ENCODE results near the gene TAPT1. TPM values are rescaled to one million over a fixed set of nuclear protein-coding genes. Genes with fewer than 3 reads are reported as not detected.

Gene TAPT1
- total RNA-seq, 2 donors from 2014 or later: 32.3 to 35.2 TPM

- H3K4me3 ChIP-seq: no peak overlapping the region
- no peaks in the 10 kb centered on the region for H3K4me1 ChIP-seq
- H3K36me3 ChIP-seq: no peaks in the 10 kb centered on the region
- no peaks in the 10 kb centered on the region for H3K27me3 ChIP-seq
- H3K27ac ChIP-seq: no peak overlapping the region
- no peaks in the 10 kb centered on the region for H3K9me3 ChIP-seq
- DNase-seq: no peak
- intact Hi-C loops (cut with DNase I): no loop called here
- TF ChIP-seq CTCF (IDR thresholded peaks at IDR 0.05): no peak
- H3K9ac ChIP-seq (ENCODE audit: low read depth in 2 of 2, low read length in 2 of 2): no peak overlapping the region
Observed at GRCh38 chr4:16256343-16256742, 30.1 kb upstream of the TAPT1 start.

GRCh38 chr4:16255730-16256129 is 29.5 kb upstream of the TAPT1 start:
- H3K27me3 ChIP-seq: no peaks in the 10 kb centered on the region
- H3K4me1 ChIP-seq: no peaks in the 10 kb centered on the region
- no peaks in the 10 kb centered on the region for H3K9me3 ChIP-seq
- H3K36me3 ChIP-seq: no peaks in the 10 kb centered on the region
- TF ChIP-seq CTCF (IDR thresholded peaks at IDR 0.05): no peak
- H3K4me3 ChIP-seq: no peak overlapping the region
- no peak overlapping the region for H3K9ac ChIP-seq (ENCODE audit: low read depth in 2 of 2, low read length in 2 of 2)
- no peak overlapping the region for H3K27ac ChIP-seq
- DNase-seq: no peak
- intact Hi-C loops (cut with DNase I): no loop called here

- Histone ChIP-seq H3K27me3 (no peaks in the 10 kb centered on the region), H3K36me3 (no peaks in the 10 kb centered on the region)
- intact Hi-C loops (cut with DNase I): no loop called here
Observed at GRCh38 chr4:16253127-16253960, 27.1 kb upstream of the TAPT1 start.

GRCh38 chr4:16250661-16251365 is 24.5 kb upstream of the TAPT1 start:
- Histone ChIP-seq H3K27ac (no peak overlapping the region), H3K4me3 (no peak overlapping the region), H3K27me3 (no peaks in the 10 kb centered on the region), H3K4me1 (no peaks in the 10 kb centered on the region), H3K9ac (ENCODE audit: low read depth in 2 of 2, low read length in 2 of 2) (no peak overlapping the region), H3K9me3 (no peaks in the 10 kb centered on the region), H3K36me3 (no peaks in the 10 kb centered on the region)
- intact Hi-C loops (cut with DNase I): no loop called here
- no peak for TF ChIP-seq CTCF (IDR thresholded peaks at IDR 0.05)
- DNase-seq: no peak

More at GRCh38 chr4:16253127-16253960, 27.1 kb upstream of the TAPT1 start:
- no peak for DNase-seq
- Histone ChIP-seq H3K4me1 (no peaks in the 10 kb centered on the region), H3K4me3 (no peak overlapping the region), H3K27ac (no peak overlapping the region), H3K9me3 (no peaks in the 10 kb centered on the region), H3K9ac (ENCODE audit: low read depth in 2 of 2, low read length in 2 of 2) (no peak overlapping the region)
- TF ChIP-seq CTCF (IDR thresholded peaks at IDR 0.05): no peak

- no peak overlapping the region for H3K4me3 ChIP-seq
- intact Hi-C loops (cut with DNase I): no loop called here
- H3K9ac ChIP-seq (ENCODE audit: low read depth in 2 of 2, low read length in 2 of 2): no peak overlapping the region
- DNase-seq: no peak
- H3K9me3 ChIP-seq: no peaks in the 10 kb centered on the region
- H3K27ac ChIP-seq: no peak overlapping the region
- no peaks in the 10 kb centered on the region for H3K27me3 ChIP-seq
- no peaks in the 10 kb centered on the region for H3K4me1 ChIP-seq
- H3K36me3 ChIP-seq: no peaks in the 10 kb centered on the region
- TF ChIP-seq CTCF (IDR thresholded peaks at IDR 0.05): no peak
Observed at GRCh38 chr4:16248605-16249004, 22.3 kb upstream of the TAPT1 start.
